IPS-20b (cell line): ENCODE measurements around the gene GANAB.
"Not testable (repeated sequence)": the region's sequence is repeated elsewhere in the genome, so short reads cannot be mapped to it uniquely, and the experiment has no call there.

ENCODE experiments used
- H3K27ac ChIP-seq: one replicate; pipeline ENCODE4 v1.5.1; 2013; ENCODE audit warnings: low read length
- H3K27me3 ChIP-seq: 2 replicates; pipeline ENCODE4 v1.6.1; 2013; ENCODE audit warnings: mild to moderate bottlenecking, low read length, inconsistent platforms; ENCODE audit not compliant: insufficient read depth
- H3K36me3 ChIP-seq: 2 replicates; pipeline ENCODE4 v1.6.1; 2013; ENCODE audit warnings: low read depth, mild to moderate bottlenecking, inconsistent platforms, low read length, moderate library complexity; ENCODE audit not compliant: insufficient read depth
- H3K4me1 ChIP-seq: 2 replicates; pipeline ENCODE4 v1.6.1; 2013; ENCODE audit warnings: mild to moderate bottlenecking, control low read depth, inconsistent platforms, low read length, moderate library complexity; ENCODE audit not compliant: insufficient read depth
- H3K4me3 ChIP-seq: 2 replicates; pipeline ENCODE4 v1.5.1; 2013; ENCODE audit warnings: mild to moderate bottlenecking, low read length, inconsistent platforms
- H3K9ac ChIP-seq: 2 replicates; pipeline ENCODE4 v1.6.1; 2013; ENCODE audit warnings: low read depth, mild to moderate bottlenecking, inconsistent platforms, low read length, moderate library complexity
- H3K9me3 ChIP-seq: 2 replicates; pipeline ENCODE4 v1.6.1; 2013; ENCODE audit warnings: mild to moderate bottlenecking, low read depth, low read length, inconsistent platforms; ENCODE audit not compliant: insufficient read depth

Gene GANAB

DNA sequence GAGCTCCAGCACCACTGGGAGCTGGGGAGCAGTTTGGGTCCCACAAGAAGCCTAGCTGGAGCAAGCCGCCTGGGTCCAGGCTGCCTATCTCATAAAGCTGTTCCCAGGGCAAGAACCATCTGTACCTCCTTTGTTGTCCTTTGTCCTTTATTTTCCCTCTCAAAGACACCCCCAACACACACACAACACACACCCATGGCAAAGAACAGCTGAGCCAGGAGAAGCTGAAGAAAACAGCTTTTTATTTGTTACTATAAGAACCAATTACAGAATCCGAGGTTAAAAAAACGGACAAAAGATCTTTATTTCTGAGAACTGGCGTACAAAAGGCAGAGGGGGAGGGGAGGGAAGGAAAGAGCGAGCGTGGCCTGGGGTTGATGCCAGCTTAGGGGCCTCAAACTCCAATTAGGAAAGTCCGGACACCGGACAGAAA lies 53.4 kb downstream of the GANAB start:
- Histone ChIP-seq H3K4me1 (peaks cover 5% of the 10 kb centered on the region), H3K36me3 (peaks cover 64% of the 10 kb centered on the region), H3K27me3 (no peaks in the 10 kb centered on the region), H3K9ac (no peak overlapping the region), H3K27ac (no peak overlapping the region), H3K4me3 (no peak overlapping the region), H3K9me3 (no peaks in the 10 kb centered on the region)

DNA sequence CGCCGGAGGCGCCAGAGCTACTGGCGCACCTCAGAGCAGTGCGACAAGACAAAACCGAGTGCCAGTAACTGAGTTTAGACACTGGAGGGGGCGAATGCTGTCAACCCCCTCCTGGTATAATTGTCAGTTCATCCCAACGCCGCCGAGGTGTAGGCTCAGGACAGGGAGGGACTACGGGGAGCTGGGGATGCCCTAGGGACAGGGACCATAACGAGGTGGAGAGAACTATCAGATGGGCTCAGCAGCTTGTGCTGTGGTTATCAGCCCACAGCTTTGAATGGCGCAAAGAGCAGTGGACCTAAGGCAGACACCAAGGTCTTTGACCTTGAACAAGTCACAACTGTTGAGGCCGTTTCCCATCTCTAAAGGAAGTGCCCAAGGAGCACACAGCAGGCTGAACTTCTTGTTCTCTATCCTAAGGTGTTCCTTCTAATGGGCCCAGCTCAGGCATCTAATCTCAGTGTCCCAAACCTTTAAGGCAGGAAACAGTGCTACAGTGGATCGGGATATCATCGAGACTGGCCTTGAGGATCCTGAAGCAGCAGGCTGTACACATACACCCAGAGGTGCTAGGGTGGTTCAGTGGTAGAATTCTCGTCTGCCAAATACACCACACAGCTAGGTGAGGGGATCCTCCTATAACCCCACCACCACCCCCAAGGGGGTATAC lies 54.1 kb downstream of the GANAB start:
- Histone ChIP-seq H3K4me3 (peak overlapping the region; percentile 79), H3K36me3 (peaks cover 64% of the 10 kb centered on the region), H3K27ac (peak overlapping the region; percentile 68), H3K27me3 (no peaks in the 10 kb centered on the region), H3K9me3 (no peaks in the 10 kb centered on the region), H3K9ac (peak overlapping the region; percentile 89), H3K4me1 (peaks cover 5% of the 10 kb centered on the region)

DNA sequence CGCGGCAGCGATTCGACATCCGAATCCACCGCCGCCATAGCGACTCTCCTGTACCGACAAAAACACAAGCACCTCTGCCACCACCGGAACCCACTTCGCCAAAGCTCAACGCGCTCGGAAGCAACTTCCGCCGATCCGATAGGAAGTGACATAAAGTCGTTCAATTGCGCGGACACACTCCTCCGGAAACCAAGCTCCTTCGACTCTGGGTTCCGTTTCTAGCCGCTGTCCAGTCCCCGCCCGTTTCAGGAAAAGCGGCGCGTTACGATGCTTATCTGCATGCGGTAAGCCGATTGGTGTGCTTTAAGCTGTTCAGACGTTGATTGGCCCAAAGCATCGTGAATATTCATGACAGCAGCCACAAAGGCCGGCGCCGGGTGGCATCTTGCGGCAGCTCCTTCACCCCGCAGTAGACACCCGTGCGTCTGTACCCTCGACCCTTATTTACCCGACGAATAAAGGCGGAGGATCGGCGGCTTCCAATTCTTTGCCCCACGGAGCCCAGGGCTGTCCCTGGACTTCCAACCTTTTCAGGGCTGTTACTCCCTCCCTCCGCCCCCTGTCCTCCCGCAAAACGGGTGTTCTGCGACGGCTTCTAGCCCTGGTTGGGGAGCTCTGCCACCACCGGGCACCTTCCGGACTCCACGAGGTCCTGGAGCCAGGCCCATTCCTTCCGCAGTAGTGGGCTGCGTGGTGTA lies 54.8 kb downstream of the GANAB start, which contains the start of gene TUT1:
TSS of gene TUT1 (minus strand) at position 76 of the 698 bp plus-strand sequence. CDS start at position 38, 38 bp downstream.
- Histone ChIP-seq H3K36me3 (peaks cover 60% of the 10 kb centered on the region), H3K9ac (peak within 1 kb of the TSS; percentile 95), H3K4me3 (peak within 1 kb of the TSS; percentile 79), H3K4me1 (peaks cover 5% of the 10 kb centered on the region), H3K9me3 (no peaks in the 10 kb centered on the region), H3K27ac (peak within 1 kb of the TSS; percentile 68), H3K27me3 (no peaks in the 10 kb centered on the region)

DNA sequence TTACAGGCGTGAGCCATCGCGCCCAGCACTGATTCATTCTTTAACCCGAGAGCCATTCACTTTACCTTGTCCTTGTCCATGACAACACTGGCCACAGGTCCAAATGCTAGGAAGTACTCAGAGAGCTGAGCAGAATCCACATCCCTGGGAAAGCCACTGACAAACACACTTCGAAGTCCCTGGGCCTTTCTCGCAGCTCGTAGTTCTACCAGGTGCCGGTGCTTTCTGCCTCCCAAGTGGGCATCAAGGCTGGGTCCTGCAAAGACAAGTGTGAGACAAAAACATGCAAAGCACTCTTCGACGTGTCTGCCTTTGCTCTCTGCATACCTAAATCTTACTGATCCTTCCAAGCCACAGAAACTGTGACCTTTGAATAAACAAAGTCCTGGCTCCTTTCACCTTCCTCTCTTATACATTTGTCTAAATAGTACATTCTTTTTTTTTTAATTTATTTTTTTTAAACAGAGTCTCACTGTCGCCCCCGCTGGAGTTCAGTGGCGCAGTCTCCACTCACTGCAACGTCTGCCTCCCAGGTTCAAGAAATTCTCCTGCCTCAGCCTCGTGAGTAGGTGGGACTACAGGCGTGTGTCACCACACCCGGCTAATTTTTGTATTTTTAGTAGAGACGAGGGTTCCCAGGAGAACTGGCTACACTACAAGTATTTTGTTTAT lies 57.3 kb downstream of the GANAB start:
- Histone ChIP-seq H3K27ac (no peak overlapping the region), H3K9me3 (no peaks in the 10 kb centered on the region), H3K36me3 (peaks cover 46% of the 10 kb centered on the region), H3K27me3 (no peaks in the 10 kb centered on the region), H3K4me1 (peaks cover 5% of the 10 kb centered on the region), H3K9ac (no peak overlapping the region), H3K4me3 (no peak overlapping the region)

DNA sequence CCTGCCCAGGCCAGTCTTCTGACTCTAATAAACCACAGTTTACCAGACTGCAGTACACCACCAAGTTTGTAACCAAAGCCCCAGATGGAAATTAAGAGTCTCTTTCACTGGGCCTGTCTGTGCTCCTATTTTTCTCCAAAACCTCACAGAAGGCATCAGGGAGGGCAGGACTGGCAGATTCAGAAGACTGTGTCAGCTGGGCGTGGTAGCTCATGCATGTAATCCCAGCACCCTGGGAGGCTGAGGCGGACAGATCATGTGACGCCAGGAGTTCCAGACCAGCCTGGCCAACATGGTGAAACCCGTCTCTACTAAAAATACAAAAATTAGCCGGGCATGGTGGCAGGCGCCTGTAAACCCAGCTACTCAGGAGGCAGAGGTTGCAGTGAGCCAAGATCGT lies 61.1 kb downstream of the GANAB start:
- peaks cover 51% of the 10 kb centered on the region for H3K36me3 ChIP-seq
- H3K27me3 ChIP-seq, H3K4me1 ChIP-seq, H3K27ac ChIP-seq, H3K9ac ChIP-seq, H3K4me3 ChIP-seq, H3K9me3 ChIP-seq: not testable (repeated sequence)

DNA sequence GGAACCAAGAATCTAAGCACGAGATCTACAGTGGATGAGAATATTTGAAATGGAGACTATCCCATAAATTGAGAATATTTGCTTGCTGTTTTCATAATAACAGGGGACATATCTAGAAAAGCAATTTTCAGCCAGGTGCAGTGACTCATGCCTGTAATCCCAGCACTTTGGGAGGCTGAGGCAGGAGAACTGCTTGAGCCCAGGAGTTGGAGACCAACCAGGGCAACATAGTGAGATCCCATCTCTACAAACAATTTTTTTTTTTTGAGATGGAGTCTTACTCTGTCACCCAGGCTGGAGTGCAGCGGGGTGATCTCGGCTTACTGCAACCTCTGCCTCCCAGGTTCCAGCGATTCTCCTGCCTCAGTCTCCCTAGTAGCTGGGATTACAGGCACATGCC lies 64.7 kb downstream of the GANAB start:
- H3K9me3 ChIP-seq, H3K27me3 ChIP-seq, H3K4me1 ChIP-seq, H3K4me3 ChIP-seq, H3K27ac ChIP-seq, H3K9ac ChIP-seq: not testable (repeated sequence)
- peaks cover 61% of the 10 kb centered on the region for H3K36me3 ChIP-seq

DNA sequence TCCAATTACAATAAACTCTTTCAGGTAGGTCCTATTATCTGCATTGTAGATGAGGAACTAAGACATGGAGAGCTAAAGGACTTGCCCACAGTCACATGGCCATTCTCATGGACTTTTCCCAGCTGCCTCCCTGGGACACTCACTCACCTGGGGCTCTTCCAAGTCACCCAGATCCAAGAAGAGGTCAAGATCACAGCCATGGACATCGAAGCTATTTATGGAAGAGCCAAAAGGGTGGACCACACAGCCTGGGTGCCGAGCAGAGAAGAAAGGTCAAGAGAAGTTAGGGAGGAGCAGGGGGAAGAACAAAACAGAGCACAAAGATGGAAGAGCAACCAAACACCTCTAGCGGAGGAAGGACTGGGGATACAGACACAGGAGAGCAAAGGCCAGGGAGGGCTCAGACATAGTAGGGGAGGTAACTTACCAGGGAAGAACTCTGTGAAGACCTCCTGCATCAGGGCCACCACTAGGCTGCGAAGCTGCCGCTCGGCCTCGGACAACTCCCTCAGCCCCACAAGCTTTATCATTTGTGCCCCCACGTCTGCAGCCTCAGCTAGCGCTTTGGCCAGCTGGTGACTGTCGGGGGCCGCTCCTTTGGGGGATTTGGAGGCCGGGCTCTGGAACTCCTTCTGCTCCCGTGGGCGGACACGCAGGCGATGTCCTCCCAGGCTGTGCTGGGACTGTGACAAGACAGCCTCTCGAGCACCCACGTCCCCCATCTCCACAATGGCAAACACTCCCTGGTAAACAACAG lies 65.3 kb downstream of the GANAB start:
- Histone ChIP-seq H3K36me3 (peaks cover 64% of the 10 kb centered on the region), H3K9ac (no peak overlapping the region), H3K27me3 (no peaks in the 10 kb centered on the region), H3K9me3 (no peaks in the 10 kb centered on the region), H3K4me3 (no peak overlapping the region), H3K27ac (no peak overlapping the region), H3K4me1 (no peaks in the 10 kb centered on the region)

DNA sequence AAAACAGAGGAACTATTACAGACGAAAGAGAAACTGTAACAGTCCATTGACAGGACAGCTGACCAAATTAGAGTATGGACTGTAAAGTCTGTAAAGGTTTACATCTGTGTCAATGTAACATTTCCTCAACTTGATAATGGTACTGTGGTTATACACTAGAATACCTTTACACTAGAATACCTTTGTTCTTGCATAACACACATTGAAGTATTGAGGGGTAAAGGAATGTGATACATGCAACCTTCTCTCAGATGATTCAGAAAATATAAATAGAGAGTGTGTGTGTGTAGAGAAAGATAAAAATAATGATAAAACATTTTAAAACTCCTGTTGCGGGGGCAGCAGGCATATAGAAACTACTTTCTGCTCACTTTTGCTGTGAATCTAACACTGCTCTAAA lies 67.2 kb downstream of the GANAB start:
- H3K9me3 ChIP-seq: no peaks in the 10 kb centered on the region
- no peak overlapping the region for H3K27ac ChIP-seq
- no peaks in the 10 kb centered on the region for H3K27me3 ChIP-seq
- no peak overlapping the region for H3K9ac ChIP-seq
- peaks cover 4% of the 10 kb centered on the region; the same call in 1 of the 2 replicates for H3K4me1 ChIP-seq
- H3K4me3 ChIP-seq: no peak overlapping the region
- H3K36me3 ChIP-seq: peaks cover 61% of the 10 kb centered on the region

DNA sequence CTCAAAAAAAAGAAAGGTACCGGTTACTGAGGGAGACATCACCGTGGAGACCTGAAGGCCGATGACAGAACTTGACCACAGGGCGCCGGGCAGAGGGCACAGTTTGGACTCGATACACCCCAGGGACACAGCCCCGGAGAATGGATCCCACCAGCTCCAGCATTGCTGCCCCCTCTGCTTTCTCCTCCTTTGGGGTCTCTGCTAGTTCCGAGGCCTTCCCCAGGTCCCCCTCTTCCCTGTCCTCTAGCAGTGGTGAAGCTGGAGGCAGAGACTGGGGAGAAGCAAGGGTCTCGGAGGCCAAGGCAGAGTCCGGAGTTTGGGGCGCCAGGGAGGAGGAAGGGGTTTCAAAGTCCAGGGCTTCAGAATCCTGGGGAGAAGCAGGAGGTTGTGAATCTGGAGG lies 67.9 kb downstream of the GANAB start:
- Histone ChIP-seq H3K9ac (no peak overlapping the region), H3K9me3 (no peaks in the 10 kb centered on the region), H3K4me3 (no peak overlapping the region), H3K36me3 (peaks cover 57% of the 10 kb centered on the region), H3K27me3 (no peaks in the 10 kb centered on the region), H3K27ac (no peak overlapping the region), H3K4me1 (peaks cover 4% of the 10 kb centered on the region; the same call in 1 of the 2 replicates)

DNA sequence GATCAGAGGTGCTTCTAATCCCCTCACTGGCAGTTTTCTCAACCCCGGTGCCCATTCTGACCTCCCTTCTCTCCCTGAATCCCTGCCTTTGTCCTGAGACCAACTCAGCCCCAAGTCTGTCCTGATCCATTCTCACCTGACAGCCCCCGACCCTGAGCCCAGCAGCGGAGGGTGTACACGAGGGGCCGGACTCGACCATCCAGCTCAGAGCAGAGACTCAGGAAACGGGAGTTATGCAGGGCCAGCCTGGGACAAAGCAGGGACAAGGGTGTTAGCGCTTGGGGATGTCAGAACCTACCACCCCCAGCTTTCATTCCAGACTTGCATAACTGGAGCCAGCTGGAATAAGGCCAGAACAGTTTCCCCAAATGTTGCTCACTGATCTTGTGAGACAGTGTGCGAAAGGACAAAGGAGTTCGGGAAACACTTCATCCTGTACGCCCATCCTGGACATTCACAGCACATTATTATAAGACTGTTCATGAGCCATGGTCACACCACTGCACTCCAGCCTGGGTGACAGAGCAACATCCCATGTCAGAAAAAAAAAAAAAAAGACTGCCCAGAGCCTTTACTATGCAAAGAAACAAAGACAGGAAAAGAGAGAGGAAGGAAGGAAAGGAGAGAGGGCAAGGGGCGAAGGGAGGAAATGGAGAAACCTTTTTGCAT lies 69.2 kb downstream of the GANAB start:
- H3K9me3 ChIP-seq: no peaks in the 10 kb centered on the region
- H3K27ac ChIP-seq: no peak overlapping the region
- no peak overlapping the region for H3K9ac ChIP-seq
- peaks cover 60% of the 10 kb centered on the region for H3K36me3 ChIP-seq
- H3K4me1 ChIP-seq: peaks cover 8% of the 10 kb centered on the region; the same call in 1 of the 2 replicates
- H3K27me3 ChIP-seq: no peaks in the 10 kb centered on the region
- no peak overlapping the region for H3K4me3 ChIP-seq

DNA sequence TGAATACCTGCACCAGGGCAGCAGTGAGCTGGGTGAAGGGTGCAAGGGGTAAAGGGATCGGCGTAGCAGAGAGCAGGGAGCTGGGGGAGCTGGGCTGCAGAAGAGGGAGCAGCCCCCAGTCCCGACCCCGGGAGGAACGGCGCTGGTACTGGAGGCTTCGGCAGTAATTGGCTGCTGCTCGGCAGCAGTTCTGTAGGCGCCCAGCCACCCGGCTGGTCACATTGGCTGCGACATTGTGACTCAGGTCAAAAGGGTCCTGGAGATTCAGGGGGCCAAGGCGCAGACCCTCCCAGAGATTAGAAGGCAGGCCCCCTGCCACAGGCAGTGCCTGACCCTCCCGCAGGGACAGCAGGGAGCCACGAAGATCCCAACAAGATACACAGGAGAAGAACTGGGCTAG lies 70.6 kb downstream of the GANAB start:
- Histone ChIP-seq H3K4me1 (peaks cover 15% of the 10 kb centered on the region; the same call in 1 of the 2 replicates), H3K27ac (no peak overlapping the region), H3K9me3 (no peaks in the 10 kb centered on the region), H3K9ac (no peak overlapping the region), H3K36me3 (peaks cover 61% of the 10 kb centered on the region), H3K27me3 (no peaks in the 10 kb centered on the region), H3K4me3 (no peak overlapping the region)
